ENCODE measurements around the gene OSER1. TPM values are rescaled to one million over a fixed set of nuclear protein-coding genes. Genes with fewer than 3 reads are reported as not detected.

OSER1 gene
- 29.3 and 40.1 TPM in 2 replicates for total RNA-seq

DNA sequence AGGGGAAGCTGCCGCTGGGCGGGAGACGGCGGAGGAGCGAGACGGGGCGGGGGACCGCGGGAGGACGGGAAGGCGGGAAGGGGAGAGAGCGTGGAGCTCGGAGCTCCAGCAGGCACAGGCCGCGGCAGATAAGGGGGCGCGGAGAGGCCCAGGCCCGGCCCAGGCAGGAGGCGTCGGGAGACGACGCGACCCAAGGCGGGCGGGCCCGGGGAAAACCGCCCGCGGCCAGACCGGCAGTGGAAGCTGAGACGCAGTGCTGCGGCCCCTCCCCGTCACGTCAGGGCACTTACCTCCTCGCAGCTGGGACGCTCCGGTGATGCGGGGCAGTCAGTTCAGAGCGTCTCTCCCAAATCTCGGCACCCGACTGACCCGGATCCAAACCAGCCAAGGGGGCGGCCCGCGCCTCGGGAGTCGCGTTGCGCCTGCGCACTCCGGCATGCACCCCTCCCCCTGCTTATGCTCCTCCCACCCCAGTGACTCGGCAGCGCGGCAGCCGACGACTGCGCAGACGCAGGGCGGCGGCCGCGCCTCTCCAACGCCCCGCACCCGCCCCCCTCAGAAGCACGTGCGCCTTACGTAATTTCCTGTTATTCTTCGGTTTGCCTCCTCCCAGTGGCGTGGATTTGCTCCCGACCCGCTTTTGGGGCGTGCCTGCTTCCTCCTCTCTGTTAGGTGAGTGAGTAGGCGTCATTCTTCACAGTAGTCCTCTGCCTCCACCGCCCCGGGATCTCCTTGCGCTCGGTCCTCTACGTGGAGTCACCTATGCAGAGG is at the start of gene OSER1:
Gene OSER1, minus strand, starts transcription at position 366 of the 771 bp plus-strand sequence. CDS start 3,814 bp downstream, outside the sequence.

DNA sequence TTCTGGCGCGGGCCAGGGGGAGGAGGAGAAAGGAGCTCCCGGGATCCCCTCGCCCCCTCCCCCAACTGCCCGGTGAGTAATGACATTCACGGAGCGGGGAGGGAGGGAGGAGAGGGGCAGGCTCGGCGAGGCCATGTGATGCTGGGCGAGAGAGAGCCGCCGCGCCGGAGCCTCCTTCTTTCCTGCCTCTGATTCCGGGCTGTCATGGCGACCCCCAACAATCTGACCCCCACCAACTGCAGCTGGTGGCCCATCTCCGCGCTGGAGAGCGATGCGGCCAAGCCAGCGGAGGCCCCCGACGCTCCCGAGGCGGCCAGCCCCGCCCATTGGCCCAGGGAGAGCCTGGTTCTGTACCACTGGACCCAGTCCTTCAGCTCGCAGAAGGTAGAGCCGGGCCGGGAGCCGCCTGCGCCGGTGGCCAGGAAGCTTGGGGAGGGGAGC is 36.6 kb upstream of the OSER1 start, which contains the start of gene GDAP1L1:
Gene GDAP1L1, plus strand, starts transcription at position 178 of the 441 bp plus-strand sequence. Its CDS starts 27 bp downstream, at position 205.

GRCh38 chr20:44187054-44187771 is 23.4 kb downstream of the OSER1 start, which contains the start of gene JPH2:
JPH2 (minus strand) TSS chr20:44187188; CDS start chr20:44186705, 483 bp downstream.

Other genes starting within 250 kb of the OSER1 start
- 2.0 and 10.4 TPM in 2 replicates for gene JPH2, start 23.6 kb downstream of the OSER1 start, total RNA-seq
- not detected in 2 replicates for gene GDAP1L1, start 36.5 kb upstream of the OSER1 start, total RNA-seq
- gene FITM2, start 100.4 kb upstream of the OSER1 start, total RNA-seq, result 6.5 and 9.6 TPM in 2 replicates
- gene R3HDML, start 126.3 kb upstream of the OSER1 start, total RNA-seq, result not detected in 2 replicates
- gene HNF4A, start 144.9 kb upstream of the OSER1 start, total RNA-seq, result not detected in 2 replicates

All from smooth muscle cell of the umbilical artery (primary cell).